Immature natural killer cell (primary cell): Measurements from ENCODE around the gene OR2AK2. TPM values are rescaled to one million over a fixed set of nuclear protein-coding genes. Genes with fewer than 3 reads are reported as not detected.

Experiments
- DNase-seq, 3 donors: peaks; one replicate each; pipeline ENCODE4 v3.0.0; 2022; ENCODE audit warnings: mixed read lengths in 1 of 3
- H3K27ac Mint-ChIP-seq, 6 donors: one replicate each; pipeline ENCODE4 v1.8.0; 2020; ENCODE audit warnings: mixed read lengths in 6 of 6, mild to moderate bottlenecking in 5 of 6, inconsistent platforms in 4 of 6, moderate library complexity in 3 of 6
- H3K27me3 Mint-ChIP-seq, 3 donors: one replicate each; pipeline ENCODE4 v1.8.0; 2020 to 2021; ENCODE audit warnings: low read depth in 3 of 3, mild to moderate bottlenecking in 3 of 3, mixed read lengths in 3 of 3, moderate library complexity in 3 of 3, inconsistent platforms in 1 of 3
- H3K36me3 Mint-ChIP-seq, 3 donors: one replicate each; pipeline ENCODE4 v1.8.0; 2020; ENCODE audit warnings: mixed read lengths in 3 of 3, inconsistent platforms in 2 of 3, mild to moderate bottlenecking in 2 of 3
- H3K4me1 Mint-ChIP-seq, 2 donors: one replicate each; pipeline ENCODE4 v1.8.0; 2020; ENCODE audit warnings: inconsistent platforms in 2 of 2, mild to moderate bottlenecking in 2 of 2, mixed read lengths in 2 of 2, moderate library complexity in 1 of 2
- H3K4me3 Mint-ChIP-seq, 5 donors: one replicate each; pipeline ENCODE4 v1.8.0; 2020; ENCODE audit warnings: mild to moderate bottlenecking in 5 of 5, mixed read lengths in 5 of 5, inconsistent platforms in 3 of 5, moderate library complexity in 3 of 5
- H3K9me3 Mint-ChIP-seq, 6 donors: one replicate each; pipeline ENCODE4 v1.8.0; 2020; ENCODE audit warnings: mild to moderate bottlenecking in 6 of 6, mixed read lengths in 6 of 6, inconsistent platforms in 4 of 6, moderate library complexity in 3 of 6
- polyA plus RNA-seq, 3 donors: library from polyadenylated mRNA; unstranded; fragments of 300-500 nt; fragmentation: Illumina TruSeq; gene quantifications; one replicate each; pipeline ENCODE4 v1.2.3, GENCODE V29; 2021

Gene OR2AK2
- polyA plus RNA-seq, 3 donors from 2014 or later = not detected

- H3K9me3 Mint-ChIP-seq = peaks cover 0 to 7% (median 0%) of the 10 kb centered on the region in 6 donors
Observed at GRCh38 chr1:247966532-247967204, 1.6 kb downstream of the OR2AK2 start.

GRCh38 chr1:247992986-247993385, 28.0 kb downstream of the OR2AK2 start:
- Mint-ChIP-seq H3K4me3 (no peak overlapping the region), H3K9me3 (peaks cover 2 to 16% (median 7%) of the 10 kb centered on the region in 6 donors), H3K27me3 (peaks cover 0 to 2% (median 1%) of the 10 kb centered on the region in 3 donors), H3K27ac (no peak overlapping the region), H3K4me1 (no peaks in the 10 kb centered on the region), H3K36me3 (no peaks in the 10 kb centered on the region)
- DNase-seq = no peak

More at GRCh38 chr1:247966532-247967204, 1.6 kb downstream of the OR2AK2 start:
- H3K36me3 Mint-ChIP-seq = no peaks in the 10 kb centered on the region
- H3K27ac Mint-ChIP-seq = no peak overlapping the region
- H3K27me3 Mint-ChIP-seq = peaks cover 0 to 1% (median 0%) of the 10 kb centered on the region in 3 donors
- H3K4me3 Mint-ChIP-seq = peak overlapping the region in 1 of 5 donors; percentile 22
- no peak for DNase-seq
- peaks cover 3 to 8% of the 10 kb centered on the region in 2 donors for H3K4me1 Mint-ChIP-seq

GRCh38 chr1:247998811-247999210, 33.8 kb downstream of the OR2AK2 start:
- H3K36me3 Mint-ChIP-seq = no peaks in the 10 kb centered on the region
- H3K4me1 Mint-ChIP-seq = no peaks in the 10 kb centered on the region
- peaks cover 0 to 2% (median 0%) of the 10 kb centered on the region in 3 donors for H3K27me3 Mint-ChIP-seq
- H3K27ac Mint-ChIP-seq = no peak overlapping the region
- no peak overlapping the region for H3K4me3 Mint-ChIP-seq
- H3K9me3 Mint-ChIP-seq = peaks cover 2 to 13% (median 6%) of the 10 kb centered on the region in 6 donors
- DNase-seq = no peak

GRCh38 chr1:248000169-248000568, 35.1 kb downstream of the OR2AK2 start:
- Mint-ChIP-seq H3K4me3 (no peak overlapping the region), H3K4me1 (no peaks in the 10 kb centered on the region), H3K9me3 (peaks cover 0 to 14% (median 7%) of the 10 kb centered on the region in 6 donors), H3K36me3 (no peaks in the 10 kb centered on the region), H3K27me3 (peaks cover 0 to 2% (median 0%) of the 10 kb centered on the region in 3 donors), H3K27ac (no peak overlapping the region)
- no peak for DNase-seq

- Mint-ChIP-seq H3K9me3 (peaks cover 20 to 53% (median 39%) of the 10 kb centered on the region in 6 donors), H3K4me3 (no peak overlapping the region), H3K27me3 (peaks cover 0 to 5% (median 3%) of the 10 kb centered on the region in 3 donors), H3K27ac (no peak overlapping the region), H3K36me3 (peaks cover 0 to 5% (median 0%) of the 10 kb centered on the region in 3 donors), H3K4me1 (no peaks in the 10 kb centered on the region)
- DNase-seq = no peak
Observed at GRCh38 chr1:248007778-248008177, 42.7 kb downstream of the OR2AK2 start.

GRCh38 chr1:248009681-248010080, 44.6 kb downstream of the OR2AK2 start:
- no peak overlapping the region for H3K4me3 Mint-ChIP-seq
- peaks cover 0 to 5% (median 0%) of the 10 kb centered on the region in 3 donors for H3K36me3 Mint-ChIP-seq
- H3K9me3 Mint-ChIP-seq = peaks cover 20 to 42% (median 34%) of the 10 kb centered on the region in 6 donors
- H3K4me1 Mint-ChIP-seq = no peaks in the 10 kb centered on the region
- H3K27me3 Mint-ChIP-seq = peaks cover 0 to 5% (median 3%) of the 10 kb centered on the region in 3 donors
- H3K27ac Mint-ChIP-seq = no peak overlapping the region
- no peak for DNase-seq

GRCh38 chr1:248013229-248013710, 48.2 kb downstream of the OR2AK2 start, which contains the start of gene OR2L5:
TSS of gene OR2L5 (plus strand) at chr1:248013660. CDS start at chr1:248021948, 8,288 bp downstream.
- DNase-seq = no peak
- Mint-ChIP-seq H3K27ac (no peak within 1 kb of the TSS), H3K4me3 (no peak within 1 kb of the TSS), H3K9me3 (peaks cover 18 to 52% (median 34%) of the 10 kb centered on the region in 6 donors), H3K4me1 (no peaks in the 10 kb centered on the region), H3K36me3 (peaks cover 0 to 4% (median 0%) of the 10 kb centered on the region in 3 donors), H3K27me3 (peaks cover 0 to 2% (median 1%) of the 10 kb centered on the region in 3 donors)

GRCh38 chr1:248015803-248016202, 50.8 kb downstream of the OR2AK2 start:
- no peak for DNase-seq
- Mint-ChIP-seq H3K36me3 (peaks cover 0 to 4% (median 0%) of the 10 kb centered on the region in 3 donors), H3K4me3 (no peak overlapping the region), H3K27me3 (no peaks in the 10 kb centered on the region), H3K4me1 (no peaks in the 10 kb centered on the region), H3K27ac (no peak overlapping the region), H3K9me3 (peaks cover 8 to 29% (median 15%) of the 10 kb centered on the region in 6 donors)

Other genes with a start within 250 kb of the OR2AK2 start
- not detected for gene OR6F1, start 248.6 kb upstream of the OR2AK2 start, polyA plus RNA-seq
- not detected for gene OR14K1, start 226.6 kb upstream of the OR2AK2 start, polyA plus RNA-seq
- not detected for gene OR14A2, start 217.1 kb upstream of the OR2AK2 start, polyA plus RNA-seq
- gene OR1C1, start 204.7 kb upstream of the OR2AK2 start, polyA plus RNA-seq = not detected
- not detected for gene OR14A16, start 141.1 kb upstream of the OR2AK2 start, polyA plus RNA-seq
- not detected for gene OR11L1, start 123.3 kb upstream of the OR2AK2 start, polyA plus RNA-seq
- 1 to 10 TPM; 1.1 to 2.3 (median 1.5) TPM for gene TRIM58, start 108.0 kb upstream of the OR2AK2 start, polyA plus RNA-seq
- under 1 TPM in 2 of 3 donors, not detected in 1; 0.55 to 0.82 TPM for gene OR2W3, start 69.6 kb upstream of the OR2AK2 start, polyA plus RNA-seq
- not detected for gene OR2T8, start 45.0 kb upstream of the OR2AK2 start, polyA plus RNA-seq
- gene OR2AJ1, start 40.3 kb upstream of the OR2AK2 start, polyA plus RNA-seq = not detected
- not detected for gene OR2L8, start 16.4 kb upstream of the OR2AK2 start, polyA plus RNA-seq
- gene OR2L5, start 48.4 kb downstream of the OR2AK2 start, polyA plus RNA-seq = not detected
- gene OR2L2, start 64.8 kb downstream of the OR2AK2 start, polyA plus RNA-seq = under 1 TPM in 1 of 3 donors, not detected in 2; 0.36 TPM
- gene OR2L3, start 81.6 kb downstream of the OR2AK2 start, polyA plus RNA-seq = not detected
- not detected for gene OR2L13, start 130.0 kb downstream of the OR2AK2 start, polyA plus RNA-seq
- gene OR2M5, start 179.9 kb downstream of the OR2AK2 start, polyA plus RNA-seq = not detected
- not detected for gene OR2M2, start 209.6 kb downstream of the OR2AK2 start, polyA plus RNA-seq
- not detected for gene OR2M3, start 232.0 kb downstream of the OR2AK2 start, polyA plus RNA-seq